PC-9 (cell line): Measurements from ENCODE around the gene ZNF764. TPM values are rescaled to one million over a fixed set of nuclear protein-coding genes. Genes with fewer than 3 reads are reported as not detected.

ENCODE experiments used
- BruUV-seq: library from RNA; stranded (reverse); fragments of 400-500 nt; replicated peaks from 2 replicates; lab custom pipeline; 2021; lab: Mats Ljungman, UMichigan
- CTCF ChIA-PET: fragments of 300-600 bp; sonication (Branson Sonifier 250); formaldehyde crosslinking; loops from one replicate; lab custom pipeline; 2022; ENCODE audit warnings: antibody characterized with exemption; lab: Charles Lee
- POLR2A ChIA-PET: fragments of 300-600 bp; sonication (Branson Sonifier 250); formaldehyde crosslinking; loops from one replicate; lab custom pipeline; 2022; ENCODE audit warnings: antibody characterized with exemption; ENCODE audit not compliant: unreplicated experiment; lab: Charles Lee
- DNase-seq, 2 experiments: peaks; one replicate each; pipeline versions ENCODE4 v3.0.0 to v3.0.0-alpha.2; 2015 to 2022; ENCODE audit warnings: mixed read lengths in 1 of 2
- H2AFZ ChIP-seq: fragments of 200-600 bp; sonication (generic); 2 replicates; pipeline ENCODE4 v1.8.1; 2017; ENCODE audit warnings: antibody characterized with exemption
- H3F3A ChIP-seq: fragments of 200-600 bp; sonication (generic); 2 replicates; pipeline ENCODE4 v1.8.1; 2017; ENCODE audit warnings: antibody characterized with exemption, mild to moderate bottlenecking, low read depth; ENCODE audit not compliant: insufficient read depth
- H3K27ac ChIP-seq: fragments of 200-600 bp; sonication (generic); 2 replicates; pipeline ENCODE4 v1.6.1; 2016; ENCODE audit warnings: mixed run types
- H3K27me3 ChIP-seq: fragments of 200-600 bp; sonication (generic); 2 replicates; pipeline ENCODE4 v1.6.1; 2016; ENCODE audit warnings: low read depth, mixed run types; ENCODE audit not compliant: insufficient read depth
- H3K36me3 ChIP-seq: fragments of 200-600 bp; sonication (generic); 2 replicates; pipeline ENCODE4 v1.6.1; 2016; ENCODE audit warnings: low read depth, mixed run types
- H3K4me1 ChIP-seq: fragments of 200-600 bp; sonication (generic); replicated peaks from 2 replicates; pipeline ENCODE4 v1.6.1; 2016; ENCODE audit warnings: mixed run types; ENCODE audit not compliant: insufficient read depth
- H3K4me2 ChIP-seq: fragments of 200-600 bp; sonication (generic); 2 replicates; pipeline ENCODE4 v1.6.1; 2017; ENCODE audit warnings: mixed run types
- H3K4me3 ChIP-seq: fragments of 200-600 bp; sonication (generic); 2 replicates; pipeline ENCODE4 v1.6.1; 2016; ENCODE audit warnings: mixed run types
- H3K79me2 ChIP-seq: fragments of 200-600 bp; sonication (generic); 2 replicates; pipeline ENCODE4 v1.6.1; 2017; ENCODE audit warnings: low read depth, mixed run types
- H3K9me2 ChIP-seq: fragments of 200-600 bp; sonication (generic); 2 replicates; pipeline ENCODE4 v1.8.1; 2017; ENCODE audit warnings: mild to moderate bottlenecking; ENCODE audit not compliant: insufficient read depth
- H3K9me3 ChIP-seq: fragments of 200-600 bp; sonication (generic); 2 replicates; pipeline ENCODE4 v1.8.1; 2016; ENCODE audit warnings: low read depth; ENCODE audit not compliant: insufficient read depth
- H4K20me1 ChIP-seq: fragments of 200-600 bp; sonication (generic); 2 replicates; pipeline ENCODE4 v1.8.1; 2017; ENCODE audit not compliant: insufficient read depth
- CTCF ChIP-seq: fragments of 200-600 bp; sonication (generic); conservative IDR thresholded peaks from 2 replicates; pipeline ENCODE4 v1.6.1; 2017; ENCODE audit warnings: mixed run types, antibody characterized with exemption, mild to moderate bottlenecking, moderate library complexity
- EZH2 ChIP-seq: fragments of 200-600 bp; sonication (generic); IDR thresholded peaks from 2 replicates; pipeline ENCODE4 v1.8.0; 2017; ENCODE audit warnings: antibody characterized with exemption, low read depth
- intact Hi-C: fragments of 100-400 bp; cut with micrococcal nuclease; formaldehyde crosslinking; loops from one replicate; pipeline ENCODE4 v1.10.0; 2022; ENCODE audit not compliant: unreplicated experiment
- total RNA-seq: library from RNA; stranded (reverse); gene quantifications from 2 replicates; pipeline ENCODE4 v1.2.3, GENCODE V29; 2021

ZNF764 gene
- total RNA-seq, 1 experiment from 2014 or later: 12.3 TPM

DNA sequence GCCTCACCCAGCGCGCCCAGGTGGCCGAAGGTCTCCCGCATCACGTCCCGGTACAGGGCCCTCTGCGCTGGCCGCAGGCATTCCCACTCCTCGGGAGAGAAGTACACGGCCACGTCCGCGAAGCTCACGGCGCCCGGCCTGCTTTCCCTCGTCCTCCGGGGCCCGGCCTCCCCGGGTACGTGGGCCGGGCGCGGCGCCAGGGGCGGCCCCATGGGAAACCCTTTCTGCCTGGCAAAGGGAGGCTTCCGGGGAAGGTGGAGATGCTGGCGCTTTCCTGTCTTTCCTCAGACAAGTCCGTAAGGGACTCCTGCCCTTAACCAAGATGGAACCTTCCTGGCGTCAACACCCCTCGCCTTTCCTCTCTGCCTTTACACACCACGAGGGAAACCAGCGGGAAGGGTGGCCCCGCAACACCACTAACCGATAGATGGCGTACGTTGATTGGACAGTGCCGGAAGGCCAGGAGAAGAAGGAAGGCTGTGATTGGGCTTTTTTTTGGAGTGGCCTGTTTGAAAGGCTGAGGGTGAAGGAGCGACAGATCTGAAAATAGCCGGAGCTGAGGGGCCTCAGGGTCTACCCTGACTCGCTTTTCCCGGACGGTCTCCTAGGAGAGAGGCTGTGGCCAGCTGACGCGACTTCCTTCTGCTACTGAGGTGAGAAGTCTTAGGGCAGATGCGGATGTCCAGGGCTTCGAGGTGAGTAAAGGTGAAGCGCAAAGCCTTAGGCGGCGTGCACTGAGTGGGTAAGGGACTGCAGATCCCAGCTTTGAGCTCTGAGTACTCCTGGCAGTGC, 27.4 kb upstream of the ZNF764 start, which contains the start of gene ZNF785:
ZNF785 (minus strand) TSS at position 298 of the 792 bp plus-strand sequence; CDS start at position 212, 86 bp downstream.
- intact Hi-C loops: loop anchor here (1.0 to 2.0 kb wide), 4 partner anchors 14 to 73 kb away; partner anchors contain the start of genes FBRS, ZNF688 and ZNF764
- DNase-seq: peak; percentile 97 to 98
- Histone ChIP-seq H3F3A (peaks cover 13% of the 10 kb centered on the region; the same call in 1 of the 2 replicates), H3K4me3 (peak within 1 kb of the TSS; percentile 89), H3K4me2 (peak within 1 kb of the TSS; percentile 95), H4K20me1 (no peaks in the 10 kb centered on the region; the same call in 1 of the 2 replicates), H3K27ac (peak within 1 kb of the TSS; percentile 57), H3K36me3 (0 out of 2 replicates have a peak, but pooled peaks cover 7% of the 10 kb centered on the region), H2AFZ (peak within 1 kb of the TSS; percentile 97), H3K9me3 (no peaks in the 10 kb centered on the region), H3K9me2 (no peaks in the 10 kb centered on the region), H3K4me1 (peaks cover 12% of the 10 kb centered on the region; the same call in 1 of the 2 replicates), H3K79me2 (peaks cover 51% of the 10 kb centered on the region), H3K27me3 (no peaks in the 10 kb centered on the region)
- TF ChIP-seq EZH2: no peak
- peak; percentile 46 for TF ChIP-seq CTCF
- BruUV-seq: TSS peak; percentile 56
- CTCF ChIA-PET: no interaction called here
- POLR2A ChIA-PET: interaction anchor here (0.7 to 1.0 kb wide), 3 partner anchors 25 to 143 kb away, joined by 3 to 7 read pairs (median 6); partner anchors contain the start of gene ZNF764

GRCh38 chr16:30585022-30585399, 26.8 kb upstream of the ZNF764 start:
- BruUV-seq: no TSS peak
- peaks cover 51% of the 10 kb centered on the region for H3K79me2 ChIP-seq
- H4K20me1 ChIP-seq: no peaks in the 10 kb centered on the region; the same call in 1 of the 2 replicates
- no peaks in the 10 kb centered on the region for H3K27me3 ChIP-seq
- peak overlapping the region; percentile 57 for H3K27ac ChIP-seq
- TF ChIP-seq EZH2 (no peak), CTCF (no peak)
- peaks cover 12% of the 10 kb centered on the region; the same call in 1 of the 2 replicates for H3K4me1 ChIP-seq
- no peak for DNase-seq
- peak overlapping the region; percentile 89 for H3K4me3 ChIP-seq
- H2AFZ ChIP-seq: peak overlapping the region; percentile 97
- ChIA-PET POLR2A (interaction anchor here (0.7 to 1.0 kb wide), 2 partner anchors 13 to 27 kb away, joined by 7 to 8 read pairs; partner anchors contain the start of gene ZNF764), CTCF (interaction anchor here (0.7 to 1.6 kb wide), 2 partner anchors 13 to 155 kb away, joined by 4 read pairs; partner anchors contain the start of genes DCTPP1 and ZNF688)
- H3F3A ChIP-seq: peaks cover 11% of the 10 kb centered on the region; the same call in 1 of the 2 replicates
- intact Hi-C loops: loop anchor here (1.0 to 2.0 kb wide), 4 partner anchors 14 to 74 kb away; partner anchors contain the start of genes FBRS, ZNF688 and ZNF764
- no peaks in the 10 kb centered on the region for H3K9me3 ChIP-seq
- H3K36me3 ChIP-seq: 0 out of 2 replicates have a peak, but pooled peaks cover 7% of the 10 kb centered on the region
- peak overlapping the region; percentile 95 for H3K4me2 ChIP-seq
- H3K9me2 ChIP-seq: no peaks in the 10 kb centered on the region

GRCh38 chr16:30582611-30583340, 24.6 kb upstream of the ZNF764 start:
- Histone ChIP-seq H3K9me2 (no peaks in the 10 kb centered on the region), H3K4me2 (no peak overlapping the region), H3K27me3 (no peaks in the 10 kb centered on the region), H3K36me3 (0 out of 2 replicates have a peak, but pooled peaks cover 7% of the 10 kb centered on the region), H3K9me3 (no peaks in the 10 kb centered on the region), H3F3A (peaks cover 6% of the 10 kb centered on the region; the same call in 1 of the 2 replicates), H2AFZ (no peak overlapping the region), H3K4me1 (peaks cover 12% of the 10 kb centered on the region; the same call in 1 of the 2 replicates), H3K79me2 (peaks cover 47% of the 10 kb centered on the region), H4K20me1 (no peaks in the 10 kb centered on the region; the same call in 1 of the 2 replicates), H3K4me3 (no peak overlapping the region), H3K27ac (no peak overlapping the region)
- ChIA-PET POLR2A (no interaction called here), CTCF (no interaction called here)
- no TSS peak for BruUV-seq
- TF ChIP-seq EZH2: no peak
- TF ChIP-seq CTCF: no peak
- DNase-seq: no peak
- intact Hi-C loops: no loop called here
